Cardiac muscle cell (in vitro differentiated cells and primary cell): Measurements from ENCODE around the gene STARD8. TPM values are rescaled to one million over a fixed set of nuclear protein-coding genes. Genes with fewer than 3 reads are reported as not detected.
"Not testable (repeated sequence)": the region's sequence is repeated elsewhere in the genome, so short reads cannot be mapped to it uniquely, and the experiment has no call there.

ENCODE experiments used
- DNase-seq, 2 donors: peaks; one replicate each; pipeline versions ENCODE4 v3.0.0 to v3.0.0-alpha.2; 2010 to 2017; ENCODE audit warnings: low read depth in 1 of 2, low spot score in 1 of 2
- H3K27ac ChIP-seq: fragments of 200-600 bp; sonication (generic); 2 replicates; pipeline ENCODE4 v1.5.1; 2016
- H3K27me3 ChIP-seq: fragments of 200-600 bp; sonication (generic); 2 replicates; pipeline ENCODE4 v1.6.0; 2016; ENCODE audit warnings: control low read depth
- H3K36me3 ChIP-seq: fragments of 200-600 bp; sonication (generic); 2 replicates; pipeline ENCODE4 v1.5.1; 2016; ENCODE audit warnings: control low read depth
- H3K4me1 ChIP-seq: fragments of 200-600 bp; sonication (generic); 2 replicates; pipeline ENCODE4 v1.8.1; 2017; ENCODE audit warnings: low read depth, mild to moderate bottlenecking, mixed run types
- H3K4me3 ChIP-seq: fragments of 200-600 bp; sonication (generic); 2 replicates; pipeline ENCODE4 v1.5.1; 2016; ENCODE audit warnings: mild to moderate bottlenecking
- H3K9me3 ChIP-seq: fragments of 200-600 bp; sonication (generic); 2 replicates; pipeline ENCODE4 v1.5.1; 2017; ENCODE audit warnings: low read depth, mild to moderate bottlenecking, control low read depth
- polyA plus RNA-seq: library from polyadenylated mRNA; unstranded; fragments of >200 nt; fragmentation: Nextera tagmentation; extraction: Ambion mirVana; gene quantifications from 2 replicates; pipeline ENCODE4 v1.2.1, GENCODE V29; 2016
- total RNA-seq: library from RNA; depleted of rRNA; stranded (reverse); fragments of >200 nt; gene quantifications from 2 replicates; pipeline ENCODE4 v1.2.3, GENCODE V29; 2016
- TF ChIP-seq, protein P1 (sequence below): IDR thresholded peaks from 2 replicates; pipeline ENCODE4 v1.5.1; 2012; ENCODE audit warnings: low read depth, mild to moderate bottlenecking, low read length

STARD8 gene
- total and polyA plus RNA-seq, 2 experiments from 2014 or later, result 0.60 to 1.9 TPM

DNA sequence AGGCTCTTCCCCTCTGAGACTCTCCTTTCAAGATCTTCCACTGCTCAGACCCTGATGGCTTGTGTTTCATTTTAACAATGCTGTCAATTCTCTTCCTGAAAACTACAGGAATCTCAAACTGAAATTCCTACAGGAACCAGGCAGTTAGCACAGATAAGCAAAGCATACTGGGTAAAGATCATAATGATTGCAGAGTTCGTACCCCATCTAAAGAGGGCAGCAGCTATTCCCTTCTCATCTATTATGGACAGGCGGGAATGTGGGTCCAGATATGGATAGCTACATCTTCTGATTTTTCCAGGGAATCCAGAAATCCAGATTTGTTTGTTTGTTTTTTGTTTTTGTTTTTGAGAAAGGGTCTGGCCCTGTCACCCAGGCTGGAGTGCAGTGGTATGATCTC, 83.8 kb downstream of the STARD8 start:
- no peaks in the 10 kb centered on the region for H3K4me1 ChIP-seq
- TF ChIP-seq, protein P1, sequence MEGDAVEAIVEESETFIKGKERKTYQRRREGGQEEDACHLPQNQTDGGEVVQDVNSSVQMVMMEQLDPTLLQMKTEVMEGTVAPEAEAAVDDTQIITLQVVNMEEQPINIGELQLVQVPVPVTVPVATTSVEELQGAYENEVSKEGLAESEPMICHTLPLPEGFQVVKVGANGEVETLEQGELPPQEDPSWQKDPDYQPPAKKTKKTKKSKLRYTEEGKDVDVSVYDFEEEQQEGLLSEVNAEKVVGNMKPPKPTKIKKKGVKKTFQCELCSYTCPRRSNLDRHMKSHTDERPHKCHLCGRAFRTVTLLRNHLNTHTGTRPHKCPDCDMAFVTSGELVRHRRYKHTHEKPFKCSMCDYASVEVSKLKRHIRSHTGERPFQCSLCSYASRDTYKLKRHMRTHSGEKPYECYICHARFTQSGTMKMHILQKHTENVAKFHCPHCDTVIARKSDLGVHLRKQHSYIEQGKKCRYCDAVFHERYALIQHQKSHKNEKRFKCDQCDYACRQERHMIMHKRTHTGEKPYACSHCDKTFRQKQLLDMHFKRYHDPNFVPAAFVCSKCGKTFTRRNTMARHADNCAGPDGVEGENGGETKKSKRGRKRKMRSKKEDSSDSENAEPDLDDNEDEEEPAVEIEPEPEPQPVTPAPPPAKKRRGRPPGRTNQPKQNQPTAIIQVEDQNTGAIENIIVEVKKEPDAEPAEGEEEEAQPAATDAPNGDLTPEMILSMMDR, result no peak
- H3K27me3 ChIP-seq, result no peaks in the 10 kb centered on the region
- no peak overlapping the region for H3K27ac ChIP-seq
- DNase-seq, result no peak
- no peaks in the 10 kb centered on the region for H3K9me3 ChIP-seq
- no peaks in the 10 kb centered on the region for H3K36me3 ChIP-seq
- no peak overlapping the region for H3K4me3 ChIP-seq

DNA sequence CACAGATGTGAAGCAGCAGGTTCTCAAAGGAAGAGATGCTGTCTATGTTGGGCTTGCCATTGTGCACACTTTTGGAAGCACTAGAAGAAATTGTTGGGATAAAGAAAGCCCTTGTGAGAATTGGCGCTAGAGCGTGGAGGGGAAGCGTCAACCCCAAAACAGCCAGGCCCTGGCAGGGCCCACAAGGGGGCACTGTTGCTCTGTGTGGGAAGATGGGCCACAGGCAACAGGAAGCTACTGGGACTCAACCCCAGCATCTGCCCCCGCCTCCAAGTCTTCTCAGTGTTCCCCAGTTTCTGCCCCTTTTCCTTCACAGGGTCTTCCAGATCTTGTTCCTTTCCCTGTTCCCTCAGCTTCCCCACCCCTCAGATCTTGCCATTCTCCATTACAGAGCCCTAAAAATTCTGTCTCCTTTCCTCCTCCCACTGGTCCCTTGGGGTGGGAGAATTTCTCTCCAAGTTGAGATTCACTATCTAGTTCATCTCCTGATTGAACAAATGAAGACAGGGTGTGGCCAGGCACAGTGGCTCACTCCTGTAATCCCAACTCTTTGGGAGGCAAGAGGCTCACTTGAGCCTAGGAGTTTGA, 85.5 kb downstream of the STARD8 start:
- no peaks in the 10 kb centered on the region for H3K27me3 ChIP-seq
- no peak overlapping the region for H3K27ac ChIP-seq
- TF ChIP-seq, protein P1, result peak; percentile 78
- DNase-seq, result peak; percentile 62 to 70
- H3K36me3 ChIP-seq, result no peaks in the 10 kb centered on the region
- H3K4me3 ChIP-seq, result no peak overlapping the region
- H3K9me3 ChIP-seq, result no peaks in the 10 kb centered on the region
- H3K4me1 ChIP-seq, result no peaks in the 10 kb centered on the region

DNA sequence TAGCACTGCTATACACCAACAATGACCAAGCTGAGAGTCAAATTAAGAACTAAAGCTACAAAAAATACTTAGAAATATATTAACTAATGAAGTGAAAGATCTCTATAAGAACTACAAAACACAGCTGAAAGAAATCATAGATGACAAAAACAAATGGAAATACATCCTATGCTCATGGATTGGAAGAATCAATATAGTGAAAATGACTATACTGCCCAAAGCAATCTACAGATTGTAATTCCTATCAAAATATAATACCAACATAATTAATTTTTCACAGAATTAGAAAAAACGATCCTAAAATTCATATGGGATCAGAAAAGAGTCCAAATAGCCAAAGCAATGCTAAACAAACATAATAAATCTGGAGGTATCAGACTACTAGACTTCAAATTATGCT, 87.8 kb downstream of the STARD8 start:
- TF ChIP-seq, protein P1, result no peak
- Histone ChIP-seq H3K36me3 (no peaks in the 10 kb centered on the region), H3K27me3 (no peaks in the 10 kb centered on the region), H3K4me1 (no peaks in the 10 kb centered on the region), H3K9me3 (no peaks in the 10 kb centered on the region), H3K27ac (no peak overlapping the region), H3K4me3 (no peak overlapping the region)
- DNase-seq, result no peak

DNA sequence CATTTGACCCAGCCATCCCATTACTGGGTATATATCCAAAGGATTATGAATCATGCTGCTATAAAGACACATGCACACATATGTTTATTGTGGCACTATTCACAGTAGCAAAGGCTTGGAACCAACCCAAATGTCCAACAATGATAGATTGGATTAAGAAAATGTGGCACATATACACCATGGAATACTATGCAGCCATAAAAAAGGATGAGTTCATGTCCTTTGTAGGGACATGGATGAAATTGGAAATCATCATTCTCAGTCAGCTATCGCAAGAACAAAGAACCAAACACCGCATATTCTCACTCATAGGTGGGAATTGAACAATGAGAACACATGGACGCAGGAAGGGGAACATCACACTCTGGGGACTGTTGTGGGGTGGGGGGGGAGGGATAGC, 94.4 kb downstream of the STARD8 start:
- DNase-seq, H3K9me3 ChIP-seq, H3K27ac ChIP-seq, H3K4me3 ChIP-seq, H3K27me3 ChIP-seq, H3K4me1 ChIP-seq, H3K36me3 ChIP-seq: not testable (repeated sequence)

DNA sequence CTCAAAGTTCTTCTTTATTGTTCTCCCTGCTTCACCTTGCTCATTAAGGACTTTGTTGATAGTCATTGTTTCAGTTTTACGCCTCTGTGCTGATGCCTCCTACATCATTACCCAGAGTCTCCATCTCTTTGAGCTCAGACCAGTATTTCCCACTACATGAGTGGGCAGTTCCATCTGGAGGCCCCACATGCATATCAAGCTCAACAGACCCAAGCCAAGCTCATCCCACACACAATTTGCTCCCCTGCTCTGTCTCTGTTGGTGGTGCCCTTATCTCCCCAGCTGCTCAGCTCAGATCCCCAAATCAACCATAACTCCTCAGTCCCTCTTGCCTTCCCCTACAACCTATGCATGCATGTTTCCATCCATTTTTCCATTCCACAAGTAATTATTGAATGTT, 96.3 kb downstream of the STARD8 start:
- TF ChIP-seq, protein P1, result no peak
- H3K4me1 ChIP-seq, result no peaks in the 10 kb centered on the region
- no peaks in the 10 kb centered on the region for H3K36me3 ChIP-seq
- no peaks in the 10 kb centered on the region for H3K27me3 ChIP-seq
- H3K4me3 ChIP-seq, result no peak overlapping the region
- DNase-seq, result no peak
- H3K27ac ChIP-seq, result no peak overlapping the region
- H3K9me3 ChIP-seq, result no peaks in the 10 kb centered on the region

DNA sequence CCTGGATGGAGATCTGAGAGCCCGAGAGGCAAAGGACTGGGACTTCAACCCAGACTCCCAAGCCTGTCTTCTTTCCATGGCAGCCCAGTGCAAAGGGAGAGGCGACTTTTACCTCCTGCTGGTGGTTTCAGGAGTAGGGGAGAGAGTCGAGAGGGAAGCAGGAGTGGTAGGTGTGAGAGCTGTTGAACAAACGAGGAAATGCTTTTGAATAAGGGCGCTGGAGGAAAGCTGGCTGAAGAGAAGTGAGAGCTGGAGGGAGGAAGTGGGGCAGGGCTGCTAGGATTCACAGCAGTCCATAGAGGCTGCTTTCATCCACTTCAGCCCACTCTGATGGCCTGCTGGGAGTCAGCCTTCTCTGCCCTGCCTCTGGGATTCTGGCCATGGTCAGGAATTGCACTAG, 99.5 kb downstream of the STARD8 start:
- DNase-seq, result no peak
- Histone ChIP-seq H3K36me3 (no peaks in the 10 kb centered on the region), H3K4me1 (no peaks in the 10 kb centered on the region), H3K27me3 (no peaks in the 10 kb centered on the region), H3K4me3 (no peak overlapping the region), H3K9me3 (no peaks in the 10 kb centered on the region), H3K27ac (no peak overlapping the region)
- TF ChIP-seq, protein P1, result no peak
